ENCODE data around the gene SEMA4A.
"Not testable (repeated sequence)": the region's sequence is repeated elsewhere in the genome, so short reads cannot be mapped to it uniquely, and the experiment has no call there.

SEMA4A gene

GRCh38 chr1:156153362-156153761 lies at the start of gene SEMA4A:
Gene SEMA4A, plus strand, starts transcription at chr1:156153585. Its CDS starts 994 bp downstream, at chr1:156154579.
- no peak for DNase-seq (ENCODE audit: low read depth)

GRCh38 chr1:156104065-156104810 lies 49.1 kb upstream of the SEMA4A start:
- no peak for DNase-seq (ENCODE audit: low read depth)

- no peak for DNase-seq (ENCODE audit: low read depth)
These were observed 48.2 kb upstream of the SEMA4A start for GRCh38 chr1:156104861-156105832.

GRCh38 chr1:156106624-156107488 lies 46.5 kb upstream of the SEMA4A start:
- no peak for DNase-seq (ENCODE audit: low read depth)

- no peak for DNase-seq (ENCODE audit: low read depth)
These were observed 45.3 kb upstream of the SEMA4A start for GRCh38 chr1:156108057-156108456.

GRCh38 chr1:156108664-156109241 lies 44.6 kb upstream of the SEMA4A start:
- no peak for DNase-seq (ENCODE audit: low read depth)

GRCh38 chr1:156110252-156110651 lies 43.1 kb upstream of the SEMA4A start:
- DNase-seq (ENCODE audit: low read depth): no peak

GRCh38 chr1:156111355-156111962 lies 41.9 kb upstream of the SEMA4A start:
- DNase-seq (ENCODE audit: low read depth): no peak

GRCh38 chr1:156112276-156113137 lies 40.9 kb upstream of the SEMA4A start:
- no peak for DNase-seq (ENCODE audit: low read depth)

GRCh38 chr1:156113282-156113950 lies 40.0 kb upstream of the SEMA4A start:
- DNase-seq (ENCODE audit: low read depth): no peak

GRCh38 chr1:156114101-156114918 lies 39.1 kb upstream of the SEMA4A start, which contains the start of gene LMNA:
Gene LMNA, plus strand, starts transcription at chr1:156114711. Its CDS starts 208 bp downstream, at chr1:156114919.
- peak; percentile 59 for DNase-seq (ENCODE audit: low read depth)

GRCh38 chr1:156114919-156115513 lies 38.4 kb upstream of the SEMA4A start:
- DNase-seq (ENCODE audit: low read depth): no peak

- DNase-seq (ENCODE audit: low read depth): no peak
These were observed 37.6 kb upstream of the SEMA4A start for GRCh38 chr1:156115514-156116374.

- DNase-seq (ENCODE audit: low read depth): not testable (repeated sequence)
These were observed 36.7 kb upstream of the SEMA4A start for GRCh38 chr1:156116731-156117130.

- no peak for DNase-seq (ENCODE audit: low read depth)
These were observed 35.8 kb upstream of the SEMA4A start for GRCh38 chr1:156117414-156118176.

GRCh38 chr1:156118177-156118868 lies 35.1 kb upstream of the SEMA4A start:
- no peak for DNase-seq (ENCODE audit: low read depth)
